ENCODE results near the gene MFSD11.
"Not testable (repeated sequence)": the region's sequence is repeated elsewhere in the genome, so short reads cannot be mapped to it uniquely, and the experiment has no call there.

The MFSD11 gene

DNA sequence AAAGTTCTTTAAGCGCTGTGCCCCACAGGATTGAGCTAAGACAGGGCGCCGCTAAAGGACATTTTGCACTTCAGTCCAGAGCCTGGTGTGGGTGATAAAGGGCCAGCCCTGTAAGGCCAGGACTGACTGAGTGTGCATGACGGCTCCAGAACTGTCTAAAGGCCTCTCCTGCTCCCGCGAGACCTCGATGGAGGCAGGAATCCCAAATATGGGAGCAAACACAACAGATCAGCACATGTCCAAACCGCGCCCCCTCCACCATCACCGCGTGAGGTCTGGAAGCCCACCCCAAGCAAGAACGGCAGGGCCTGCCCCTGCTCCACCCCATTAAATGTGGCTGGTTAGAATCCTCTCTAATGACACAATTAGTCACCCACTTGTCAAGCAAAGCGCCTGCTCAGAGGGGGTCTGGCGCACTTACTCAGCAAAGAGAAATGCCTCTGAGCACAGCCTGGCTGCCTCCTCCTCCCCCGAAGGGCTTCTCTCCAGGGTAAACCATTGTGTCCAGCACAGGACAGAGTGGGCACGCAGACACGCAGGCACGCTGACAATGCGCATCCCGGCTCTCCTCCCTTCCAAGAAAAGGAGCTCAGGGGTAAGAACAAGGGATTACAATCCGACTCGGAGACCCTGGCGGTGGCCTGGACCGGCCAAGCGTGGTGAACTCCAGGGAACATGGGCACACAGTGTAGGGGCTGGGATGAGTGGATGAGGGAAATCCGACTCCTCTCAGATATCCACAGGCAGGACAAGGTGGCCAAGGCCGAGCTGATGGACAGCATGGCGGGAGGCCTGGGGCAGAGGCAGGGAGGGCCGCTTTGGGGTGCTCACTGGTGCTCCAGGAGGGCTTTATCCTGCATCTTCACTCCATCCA lies 28.6 kb upstream of the MFSD11 start:
- no peak for DNase-seq

DNA sequence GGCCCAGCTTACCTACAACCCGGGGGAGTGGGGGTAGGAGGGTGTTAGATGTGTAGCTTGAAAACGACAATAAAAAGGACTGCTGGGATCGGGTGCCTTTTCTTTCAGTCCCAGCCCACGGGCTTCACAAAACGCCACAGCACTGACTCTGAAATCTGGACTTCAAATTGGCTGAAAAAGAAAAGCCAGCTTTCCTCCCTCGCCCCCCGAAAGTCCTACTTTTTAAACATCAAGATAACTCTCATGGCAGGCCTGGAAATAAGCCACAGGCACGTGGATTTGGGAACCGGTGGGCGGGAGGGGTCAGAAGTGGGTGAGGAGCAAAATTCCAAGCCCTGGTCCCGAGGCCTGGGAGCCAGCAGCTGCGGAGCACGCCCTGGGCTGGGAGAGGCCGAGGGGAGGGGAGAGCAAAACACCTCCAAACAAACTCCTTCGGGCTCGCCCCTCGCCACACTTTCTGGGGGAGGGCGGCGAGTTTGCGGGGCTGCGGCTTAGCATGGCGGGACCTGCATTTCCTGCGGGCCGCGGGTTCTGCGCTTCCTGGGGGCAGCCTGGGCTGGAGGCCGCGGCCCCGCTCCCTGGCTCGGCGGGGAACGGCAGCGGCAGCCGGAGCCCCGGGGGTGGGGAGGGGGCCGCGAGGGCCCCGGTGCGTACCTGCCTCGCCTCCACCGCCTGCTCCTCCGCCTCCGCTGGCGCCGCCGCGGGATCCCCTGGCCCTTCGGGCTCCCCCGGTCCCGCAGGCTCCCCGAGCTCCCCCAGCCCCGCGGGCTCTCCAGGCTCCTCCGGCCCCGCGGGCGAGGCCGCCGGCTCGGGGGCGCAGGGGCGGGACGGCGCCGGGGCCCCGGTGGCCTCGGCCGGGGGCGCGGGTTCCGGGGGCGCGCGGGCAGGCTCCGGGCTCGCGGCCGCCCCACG lies 27.7 kb upstream of the MFSD11 start:
- not testable (repeated sequence) for DNase-seq

DNA sequence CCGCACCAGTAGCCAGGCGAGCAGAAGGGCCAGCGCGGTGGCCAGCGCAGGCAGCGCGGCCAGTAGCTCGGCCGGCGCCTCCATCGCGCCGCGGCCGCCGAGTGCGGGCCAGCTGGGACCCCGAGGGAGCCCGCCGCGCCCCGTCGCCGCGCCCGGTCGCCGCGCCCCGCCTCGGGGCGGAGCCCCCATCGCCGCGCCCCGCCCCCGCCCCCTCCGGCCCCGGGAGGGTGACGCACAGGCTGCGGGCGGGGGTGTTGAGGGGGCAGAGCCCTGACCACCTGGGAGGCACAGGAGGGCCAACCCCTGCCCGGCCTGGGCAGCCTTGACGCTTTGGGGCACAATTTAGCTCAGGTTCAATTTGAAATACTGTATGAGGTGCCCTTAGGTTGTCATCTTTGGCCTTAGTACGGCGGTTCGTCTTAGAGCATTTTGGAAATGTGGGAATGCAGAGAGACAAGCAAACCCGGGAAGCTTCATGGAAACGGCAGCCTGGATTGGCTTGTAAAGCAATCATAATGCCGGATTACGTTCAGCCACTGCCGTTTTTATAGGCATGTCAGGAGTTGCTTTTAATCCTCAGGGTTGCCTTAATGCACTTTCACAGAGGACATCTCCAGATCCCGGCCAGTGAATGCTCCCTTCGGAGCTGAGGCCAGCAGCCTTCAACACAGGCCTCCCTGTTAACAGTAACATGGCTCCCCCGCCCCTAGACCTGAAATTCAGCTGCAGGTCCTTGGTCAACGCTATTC lies 26.9 kb upstream of the MFSD11 start, which contains the start of gene MXRA7:
TSS of gene MXRA7 (minus strand) at position 103 of the 749 bp plus-strand sequence. CDS start at position 84, 19 bp downstream.
- DNase-seq, result peak; percentile 65

DNA sequence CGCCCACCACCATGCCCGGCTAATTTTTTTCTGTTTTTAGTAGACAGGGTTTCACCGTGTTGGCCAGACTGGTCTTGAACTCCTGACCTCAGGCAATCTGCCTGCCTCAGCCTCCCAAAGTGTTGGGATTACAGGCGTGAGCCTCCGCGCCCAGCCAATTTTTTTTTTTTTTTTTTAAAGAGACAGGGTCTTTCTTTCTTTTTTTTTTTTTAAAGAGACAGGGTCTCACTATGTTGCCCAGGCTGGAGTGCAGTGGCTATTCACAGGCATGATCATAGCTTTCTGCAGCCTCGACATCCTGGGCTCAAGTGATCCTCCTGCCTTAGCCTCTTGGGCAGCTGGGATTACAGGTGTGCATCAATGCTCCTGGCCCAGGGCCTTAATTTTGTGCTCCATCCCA lies 25.6 kb upstream of the MFSD11 start:
- DNase-seq, result not testable (repeated sequence)

DNA sequence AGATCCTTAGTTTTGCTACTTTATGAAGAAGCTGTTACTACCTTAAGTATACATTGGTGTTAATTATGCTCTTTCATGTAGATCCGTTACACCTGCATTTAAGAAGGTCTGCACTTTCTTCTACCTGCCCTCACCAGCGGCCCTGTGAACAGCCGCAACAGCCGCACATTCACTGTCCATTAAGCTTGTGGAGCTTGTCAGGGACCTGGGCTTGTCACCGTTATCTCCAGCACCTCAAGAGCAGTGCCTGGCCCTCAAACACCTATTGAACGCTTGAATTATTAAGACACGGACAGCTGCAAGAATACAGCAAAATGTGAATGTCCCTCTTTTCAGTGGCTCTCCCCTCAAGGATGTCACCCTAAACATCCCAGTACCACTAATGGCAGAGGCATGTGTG lies 24.2 kb upstream of the MFSD11 start:
- DNase-seq, result no peak

DNA sequence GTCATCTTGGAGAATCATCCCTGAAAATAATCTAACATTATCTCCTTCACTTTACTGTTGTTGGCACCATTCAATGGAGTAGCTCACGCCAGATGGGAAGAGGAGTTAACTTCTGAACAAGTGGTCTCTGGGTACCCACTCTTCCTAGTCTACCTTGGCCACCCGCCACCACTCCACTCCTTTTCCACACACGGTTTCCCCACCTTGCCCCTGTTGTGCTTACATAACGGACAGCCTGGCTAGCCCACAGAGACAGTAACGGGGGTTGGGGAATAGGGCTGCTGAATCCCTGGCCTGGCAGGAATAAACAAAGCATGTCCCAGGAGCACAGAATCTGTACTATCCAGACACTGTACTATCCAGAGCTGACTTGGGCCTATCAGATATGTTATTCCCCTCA lies 23.6 kb upstream of the MFSD11 start:
- DNase-seq, result no peak

DNA sequence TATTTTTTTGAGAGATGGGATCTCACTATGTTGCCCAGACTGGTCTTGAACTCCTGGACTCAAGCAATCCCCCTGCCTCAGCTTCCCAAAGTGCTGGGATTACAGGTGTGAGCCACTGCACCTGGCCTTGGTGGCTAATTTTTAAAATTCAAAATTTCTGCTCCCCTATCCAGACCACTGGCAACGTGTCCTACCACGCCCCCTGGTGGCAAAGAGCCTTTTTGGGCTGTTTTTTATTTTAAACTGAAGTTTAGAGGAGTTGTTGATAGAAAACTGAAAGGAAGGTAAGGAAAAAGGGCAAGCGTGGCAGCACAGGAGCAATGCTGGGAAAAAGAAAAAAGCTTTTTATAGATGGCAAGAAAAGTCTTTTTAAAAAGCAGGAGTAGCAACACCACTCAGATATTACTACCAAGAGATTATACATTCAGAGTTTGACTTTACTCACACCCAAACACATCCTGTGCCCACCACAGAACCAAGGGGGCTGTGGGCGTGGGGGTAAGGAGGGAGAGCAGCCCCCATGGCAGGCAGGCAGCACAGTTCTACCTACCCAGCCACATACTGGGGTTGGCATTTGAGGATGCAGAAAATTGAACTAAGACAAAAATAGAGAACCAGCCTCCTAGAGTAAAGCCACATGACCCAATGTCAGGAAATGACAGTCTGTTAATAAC lies 23.0 kb upstream of the MFSD11 start:
- DNase-seq, result peak; percentile 85

DNA sequence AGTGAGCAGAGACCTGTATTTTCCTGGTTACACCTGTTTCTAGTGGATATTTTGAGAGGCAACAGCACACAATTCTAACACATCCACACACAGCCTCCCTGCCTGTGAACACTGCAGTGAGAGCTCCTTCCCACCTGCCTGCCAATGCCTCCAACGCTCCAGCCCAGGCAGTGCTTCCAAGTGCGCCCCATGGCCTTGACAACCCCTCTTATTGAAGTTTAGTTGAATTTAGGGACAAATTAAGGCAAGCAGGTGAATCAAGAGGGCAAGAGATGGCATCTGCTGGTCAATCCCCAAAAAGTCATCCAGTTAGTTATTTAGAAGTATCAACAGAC lies 22.5 kb upstream of the MFSD11 start:
- no peak for DNase-seq

DNA sequence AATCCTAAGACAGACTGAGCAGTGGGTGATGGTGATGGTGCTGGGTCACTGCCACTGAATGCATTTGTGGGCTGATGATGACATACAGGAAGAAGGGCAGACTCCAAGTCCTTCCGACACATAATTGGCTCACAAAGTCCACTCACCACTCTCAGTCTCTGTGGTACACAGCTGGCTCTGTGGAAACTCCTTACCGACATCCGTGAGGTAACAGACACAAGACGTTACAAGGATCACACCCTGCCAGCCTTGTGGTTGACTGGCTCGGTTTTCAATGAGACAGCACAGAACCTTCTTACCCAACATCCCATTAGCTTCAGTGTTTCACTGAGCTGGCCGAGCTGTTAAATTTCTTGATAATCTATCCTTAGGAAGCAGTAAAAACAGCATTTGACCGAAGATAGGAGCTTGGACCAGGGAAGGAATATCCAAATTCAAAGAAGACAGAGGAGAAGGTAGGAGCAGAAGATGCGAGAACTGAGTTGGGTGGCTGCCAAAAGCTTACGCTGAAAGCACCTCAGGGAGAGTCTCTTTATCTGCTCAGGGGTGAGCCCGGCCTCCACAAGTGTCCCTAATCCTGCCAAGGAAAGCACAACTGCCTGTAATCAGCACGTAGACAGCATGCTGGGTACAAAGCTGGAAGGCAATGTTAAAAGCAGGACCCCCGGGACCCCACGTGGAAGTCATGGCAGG lies 21.6 kb upstream of the MFSD11 start:
- DNase-seq, result no peak

DNA sequence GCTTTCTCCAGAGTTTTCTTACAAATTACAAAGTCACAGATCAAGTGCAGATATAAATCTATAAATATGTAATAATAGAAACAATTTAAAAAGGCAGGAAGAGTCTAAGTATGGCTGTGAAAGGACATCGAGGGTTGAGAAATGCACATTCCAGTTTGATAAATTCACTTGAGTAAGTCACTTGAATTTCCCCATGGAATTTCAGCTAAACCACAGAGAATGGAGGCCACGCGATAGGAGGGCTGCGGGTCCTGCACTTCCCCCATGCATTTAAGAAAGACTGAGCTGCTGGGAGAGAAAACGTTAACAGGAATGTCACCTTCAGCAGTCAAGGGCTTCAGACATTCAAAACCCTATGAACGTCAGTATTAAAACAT lies 21.1 kb upstream of the MFSD11 start:
- no peak for DNase-seq

DNA sequence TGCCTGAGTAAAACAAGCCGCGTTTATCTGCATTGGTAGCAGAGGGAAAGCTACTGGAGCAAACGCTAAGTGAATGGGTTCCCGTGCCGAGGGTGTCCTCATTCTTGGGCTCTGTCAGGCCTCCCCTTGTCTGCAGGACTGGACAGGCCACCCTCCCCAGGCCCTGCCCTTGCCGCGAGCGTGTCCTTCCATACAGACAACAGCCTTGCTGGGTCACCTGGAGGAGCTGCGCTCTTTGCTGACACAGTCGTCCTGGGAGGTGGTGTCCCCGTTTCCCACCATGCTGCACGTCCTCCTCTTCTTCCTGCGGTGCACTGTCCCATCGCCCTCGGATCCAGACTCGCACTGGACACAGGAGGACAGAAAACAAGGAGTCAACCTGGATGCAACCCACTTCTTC lies 19.4 kb upstream of the MFSD11 start:
- no peak for DNase-seq

DNA sequence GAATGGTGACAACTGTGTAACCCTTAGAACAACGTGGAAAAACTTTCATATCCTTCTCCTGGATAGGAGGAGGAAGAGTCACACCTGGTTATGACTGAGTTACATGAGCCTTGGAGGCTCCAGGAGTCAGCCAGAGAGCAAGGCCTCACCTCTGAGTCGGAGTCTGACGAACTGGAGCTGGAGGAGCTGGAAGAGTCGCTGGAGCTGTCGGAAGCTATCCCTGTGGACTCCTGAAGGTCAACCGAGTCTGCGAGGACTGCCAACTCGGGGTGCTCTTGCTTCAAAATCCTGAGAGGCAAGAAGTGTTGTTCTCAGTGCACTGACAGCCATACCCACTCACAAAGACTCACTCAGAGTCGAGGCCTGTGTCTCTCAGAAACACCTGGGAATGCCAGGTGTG lies 17.7 kb upstream of the MFSD11 start:
- DNase-seq, result no peak

DNA sequence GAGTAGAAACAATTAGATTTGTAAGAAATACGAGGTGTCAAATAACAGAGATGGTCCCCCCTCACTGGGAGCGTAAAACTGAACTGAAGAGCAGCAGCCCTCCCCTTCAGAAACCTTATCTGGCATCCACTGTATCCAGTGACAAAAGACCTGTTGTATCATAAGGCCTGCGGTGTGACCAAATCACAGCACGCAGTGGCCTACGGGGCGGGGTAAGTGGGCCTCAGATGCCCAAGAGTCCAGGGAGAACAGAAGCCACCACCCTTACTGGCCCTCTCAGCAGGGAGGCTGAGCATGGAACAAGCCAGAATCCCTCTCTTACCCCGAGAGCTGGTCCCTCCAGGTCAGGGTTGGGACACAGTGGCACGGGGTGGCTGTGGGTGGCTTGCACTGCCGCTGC lies 17.0 kb upstream of the MFSD11 start:
- no peak for DNase-seq

DNA sequence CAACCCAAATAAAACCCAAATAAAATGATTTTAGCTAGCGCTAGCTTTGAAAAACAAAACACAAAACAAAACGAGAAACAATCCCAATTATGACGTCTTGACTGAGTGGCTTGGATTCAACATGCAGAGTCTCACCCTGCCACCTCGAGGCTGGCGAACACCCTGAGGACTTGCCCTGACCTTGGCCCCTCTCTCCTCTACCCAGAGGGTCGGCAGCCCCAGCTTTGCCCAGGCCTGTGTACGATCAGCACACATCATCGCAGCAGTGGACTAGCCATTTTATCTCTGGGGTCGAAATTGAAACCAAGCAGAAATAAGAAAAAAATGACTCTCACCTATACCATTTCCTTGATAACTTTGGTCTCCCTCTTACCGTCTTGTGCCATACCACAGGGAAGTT lies 16.5 kb upstream of the MFSD11 start:
- DNase-seq, result no peak

DNA sequence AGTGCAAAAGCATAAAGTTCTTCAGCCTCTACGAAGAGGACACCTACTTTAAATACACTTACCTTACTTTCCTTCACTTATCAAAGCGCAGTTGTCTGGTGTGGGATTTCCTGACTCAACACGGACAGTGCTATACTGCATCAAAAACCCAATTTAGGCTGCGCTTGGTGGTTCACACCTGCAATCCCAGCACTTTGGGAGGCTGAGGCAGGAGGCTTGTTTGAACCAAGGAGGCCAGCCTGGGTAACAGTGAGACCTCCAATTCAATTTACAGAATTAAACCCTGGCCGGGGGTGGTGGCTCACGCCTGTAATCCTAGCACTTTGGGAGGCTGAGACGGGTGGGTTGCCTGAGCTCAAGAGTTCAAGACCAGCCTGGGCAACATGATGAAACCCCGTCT lies 15.6 kb upstream of the MFSD11 start:
- DNase-seq, result no peak

DNA sequence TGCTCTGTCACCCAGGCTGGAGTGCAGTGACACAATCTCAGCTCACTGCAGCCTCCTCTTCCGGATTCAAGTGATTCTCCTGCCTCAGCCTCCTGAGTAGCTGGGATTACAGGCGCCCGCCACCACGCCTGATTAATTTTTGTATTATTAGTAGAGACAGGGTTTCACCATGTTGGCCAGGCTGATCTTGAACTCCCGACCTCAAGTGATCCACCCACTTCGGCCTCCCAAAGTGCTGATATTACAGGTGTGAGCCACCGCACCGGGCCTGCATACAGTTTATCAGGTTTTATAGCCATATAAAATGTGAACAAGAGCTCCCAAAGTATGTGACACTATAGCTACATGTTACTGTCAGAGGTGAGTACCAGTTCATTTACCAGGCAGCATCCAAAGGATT lies 14.9 kb upstream of the MFSD11 start:
- DNase-seq, result not testable (repeated sequence)

DNA sequence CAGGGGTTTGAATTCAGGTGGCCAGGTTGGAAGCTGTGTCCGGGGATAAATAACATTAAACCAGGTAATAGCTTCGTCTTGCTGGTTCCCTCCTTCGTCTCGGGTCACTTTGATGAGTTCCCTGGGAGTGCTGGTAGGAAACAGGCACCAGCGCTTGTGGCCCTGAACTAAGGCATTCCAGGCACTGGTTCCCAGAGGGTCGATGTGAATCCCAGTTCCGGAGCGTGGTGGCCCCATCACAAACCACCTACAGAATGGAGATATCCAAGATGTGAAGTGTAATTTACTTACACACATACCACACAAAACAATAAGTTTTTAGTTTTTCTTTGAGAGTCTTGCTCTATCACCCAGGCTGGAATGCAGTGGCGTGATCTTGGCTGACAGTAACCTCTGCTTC lies 14.1 kb upstream of the MFSD11 start:
- DNase-seq, result no peak

DNA sequence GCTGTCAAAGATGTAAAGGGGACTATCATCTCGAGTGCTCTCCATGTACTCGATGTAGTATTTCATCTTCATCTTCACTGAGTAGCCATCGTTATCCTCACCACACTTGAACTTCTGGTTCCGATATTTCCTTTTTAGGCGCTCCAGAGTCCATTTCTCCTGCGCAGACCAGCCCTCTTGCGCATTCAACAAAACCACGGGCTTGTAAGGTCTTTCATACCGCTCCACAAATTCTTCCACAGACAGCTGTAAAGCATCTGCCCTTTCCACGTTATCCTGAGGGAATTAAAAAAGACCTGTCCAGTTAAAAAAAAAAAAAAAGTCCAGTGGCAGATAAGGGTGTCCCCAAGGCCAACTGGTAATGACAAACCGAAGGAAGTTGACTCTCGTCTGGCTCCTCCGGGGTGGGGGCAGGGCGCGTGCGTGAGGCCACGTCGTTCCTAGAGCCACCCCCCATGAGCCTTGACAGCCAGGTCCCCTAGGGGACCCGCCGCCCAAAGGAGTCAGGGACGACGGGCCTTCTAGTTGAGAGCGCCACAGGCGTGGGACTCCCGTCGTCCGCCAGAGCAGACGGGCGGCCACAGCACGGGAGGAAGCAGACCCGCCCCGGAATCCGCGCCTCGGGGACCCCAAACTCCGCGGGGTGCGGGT lies 12.2 kb upstream of the MFSD11 start:
- peak; percentile 88 for DNase-seq

DNA sequence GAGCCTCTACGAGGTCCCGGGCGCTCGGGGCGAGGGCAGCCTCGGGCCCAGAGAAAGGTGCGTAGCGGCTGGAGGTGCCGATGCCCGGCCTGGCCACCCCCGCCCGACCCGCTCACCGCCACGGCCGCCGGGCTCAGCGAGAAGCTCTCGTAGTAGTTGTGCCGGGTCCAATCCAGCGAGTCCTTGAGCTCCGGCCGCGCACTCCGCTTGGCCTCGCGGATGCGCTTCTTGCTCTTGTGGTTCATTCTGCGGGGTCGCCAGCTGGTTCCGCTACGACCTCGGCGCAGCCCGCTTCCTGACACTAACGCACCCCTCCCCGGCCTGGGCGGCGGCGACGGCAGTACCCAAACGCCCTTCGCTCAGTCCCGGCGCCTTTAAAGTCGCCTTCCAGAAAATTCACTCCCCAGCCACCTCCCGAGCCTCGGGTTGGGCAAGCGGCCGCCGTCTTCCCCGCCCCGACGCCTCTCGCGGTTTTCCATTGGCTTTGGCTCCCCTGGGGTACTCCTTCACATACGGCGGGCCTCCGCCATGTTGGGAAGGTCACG lies 11.6 kb upstream of the MFSD11 start, which contains the start of gene JMJD6:
TSS of gene JMJD6 (minus strand) at position 376 of the 545 bp plus-strand sequence. CDS start at position 245, 131 bp downstream.
- DNase-seq, result peak; percentile 97

DNA sequence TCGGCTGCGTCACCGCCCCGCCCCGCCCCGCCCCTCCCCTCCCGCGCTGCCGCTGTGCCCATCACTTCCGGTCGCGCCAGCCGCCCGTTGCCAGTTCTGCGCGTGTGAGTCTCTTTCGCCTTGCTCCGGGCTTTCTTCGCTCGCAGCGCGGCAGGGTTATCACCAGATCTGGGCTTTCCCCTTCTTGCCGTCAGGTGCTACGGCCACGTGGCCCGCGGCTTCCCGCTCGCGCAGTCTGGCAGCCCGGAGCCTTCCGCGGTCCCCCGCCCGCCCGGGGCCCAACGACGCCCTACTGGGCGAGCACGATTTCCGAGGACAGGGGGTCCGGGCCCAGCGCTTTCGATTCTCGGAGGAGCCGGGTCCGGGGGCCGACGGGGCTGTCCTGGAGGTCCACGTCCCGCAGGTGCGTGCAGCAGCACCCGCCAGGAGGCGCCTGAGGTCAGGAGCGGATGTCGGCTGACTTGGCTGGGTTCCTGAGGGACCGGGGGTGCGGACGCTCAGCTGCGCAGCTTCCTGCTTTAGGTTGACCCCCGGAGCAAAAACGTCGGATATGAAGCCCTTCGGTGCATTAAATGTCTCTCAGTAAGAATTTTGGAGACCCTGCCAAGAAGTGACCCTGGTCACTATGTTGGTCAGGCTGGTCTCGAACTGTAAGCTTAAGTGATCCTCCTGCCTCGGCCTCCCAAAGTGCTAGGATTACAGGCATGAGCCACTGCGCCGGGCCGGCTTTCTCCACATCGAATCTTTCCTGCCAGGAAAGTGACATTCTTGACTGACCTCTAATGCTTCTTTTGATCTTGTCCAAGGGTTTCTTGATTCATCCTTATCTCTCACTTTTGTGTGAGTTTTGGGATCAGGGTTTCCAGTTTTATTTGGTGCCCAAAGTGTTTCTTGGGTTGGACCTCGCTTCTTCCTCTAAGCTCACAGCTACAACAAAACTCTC lies 10.9 kb upstream of the MFSD11 start, which contains the start of gene METTL23:
TSS of gene METTL23 (plus strand) at position 64 of the 943 bp plus-strand sequence. CDS start 2,872 bp downstream, outside the sequence.
- DNase-seq, result peak; percentile 85
